WI38 (cell line): ENCODE measurements around the gene ARHGAP24.

Experiments
- H3K4me3 ChIP-seq: 2 replicates; pipeline ENCODE4 v1.5.1; 2011; ENCODE audit warnings: low read depth, mild to moderate bottlenecking, control low read depth, low read length
- CTCF ChIP-seq: IDR thresholded peaks from 2 replicates; pipeline ENCODE4 v1.5.1; 2012; ENCODE audit warnings: low read depth, mild to moderate bottlenecking, control low read depth, low read length

Gene ARHGAP24

GRCh38 chr4:85866508-85866907 lies 391.6 kb downstream of the ARHGAP24 start:
- TF ChIP-seq CTCF = no peak
- H3K4me3 ChIP-seq = no peak overlapping the region

GRCh38 chr4:85867271-85867670 lies 392.3 kb downstream of the ARHGAP24 start:
- H3K4me3 ChIP-seq = no peak overlapping the region

GRCh38 chr4:85869181-85869580 lies 394.2 kb downstream of the ARHGAP24 start:
- TF ChIP-seq CTCF = no peak
- H3K4me3 ChIP-seq = no peak overlapping the region

More at GRCh38 chr4:85867271-85867670, 392.3 kb downstream of the ARHGAP24 start:
- no peak for TF ChIP-seq CTCF

- TF ChIP-seq CTCF = no peak
- no peak overlapping the region for H3K4me3 ChIP-seq
Measured at GRCh38 chr4:85870298-85871083, 395.5 kb downstream of the ARHGAP24 start.

- no peak overlapping the region for H3K4me3 ChIP-seq
- no peak for TF ChIP-seq CTCF
Measured at GRCh38 chr4:85873566-85873965, 398.6 kb downstream of the ARHGAP24 start.

GRCh38 chr4:85879518-85879917 lies 404.6 kb downstream of the ARHGAP24 start:
- TF ChIP-seq CTCF = no peak
- H3K4me3 ChIP-seq = no peak overlapping the region

GRCh38 chr4:85883180-85883579 lies 408.2 kb downstream of the ARHGAP24 start:
- H3K4me3 ChIP-seq = no peak overlapping the region
- no peak for TF ChIP-seq CTCF
